Fibroblast of mammary gland (primary cell): ENCODE measurements around the gene SETD7.
"Not testable (repeated sequence)": the region's sequence is repeated elsewhere in the genome, so short reads cannot be mapped to it uniquely, and the experiment has no call there.

Experiments
- DNase-seq: peaks from one replicate; pipeline ENCODE4 v3.0.0-alpha.2; 2010; ENCODE audit warnings: low read depth
- H3K4me3 ChIP-seq: 2 replicates; pipeline ENCODE4 v1.5.1; 2011; ENCODE audit warnings: low read depth, mild to moderate bottlenecking, low read length, moderate library complexity; ENCODE audit not compliant: control insufficient read depth
- CTCF ChIP-seq: conservative IDR thresholded peaks from 2 replicates; pipeline ENCODE4 v1.5.1; 2011; ENCODE audit warnings: low read depth, low read length, inconsistent platforms; ENCODE audit not compliant: control insufficient read depth, insufficient read depth

The SETD7 gene

GRCh38 chr4:139481465-139481864 lies 74.6 kb downstream of the SETD7 start:
- no peak for TF ChIP-seq CTCF
- DNase-seq = no peak

GRCh38 chr4:139476363-139476762 lies 79.7 kb downstream of the SETD7 start:
- DNase-seq = no peak
- TF ChIP-seq CTCF = no peak
- no peak overlapping the region for H3K4me3 ChIP-seq

More at GRCh38 chr4:139481465-139481864, 74.6 kb downstream of the SETD7 start:
- H3K4me3 ChIP-seq = no peak overlapping the region

- no peak overlapping the region for H3K4me3 ChIP-seq
- no peak for DNase-seq
- no peak for TF ChIP-seq CTCF
These were observed 83.2 kb downstream of the SETD7 start for GRCh38 chr4:139472852-139473251.

GRCh38 chr4:139470997-139471665 lies 84.9 kb downstream of the SETD7 start:
- no peak for DNase-seq
- no peak for TF ChIP-seq CTCF
- H3K4me3 ChIP-seq = no peak overlapping the region

GRCh38 chr4:139470295-139470694 lies 85.7 kb downstream of the SETD7 start:
- no peak for DNase-seq

GRCh38 chr4:139469869-139470268 lies 86.2 kb downstream of the SETD7 start:
- no peak overlapping the region for H3K4me3 ChIP-seq
- DNase-seq = no peak
- no peak for TF ChIP-seq CTCF

More at GRCh38 chr4:139470295-139470694, 85.7 kb downstream of the SETD7 start:
- no peak overlapping the region for H3K4me3 ChIP-seq
- no peak for TF ChIP-seq CTCF

GRCh38 chr4:139469216-139469615 lies 86.8 kb downstream of the SETD7 start:
- H3K4me3 ChIP-seq = no peak overlapping the region
- no peak for TF ChIP-seq CTCF
- DNase-seq = no peak

GRCh38 chr4:139468756-139469155 lies 87.3 kb downstream of the SETD7 start:
- not testable (repeated sequence) for H3K4me3 ChIP-seq, DNase-seq
